Upper lobe of left lung (tissue), 4 donors: ENCODE results near the gene ABHD15.

Experiments used
- POLR2A ChIP-seq, 4 donors: fragments of 450-650 bp; IDR thresholded peaks; one replicate each; pipeline ENCODE4 v1.5.1; 2016 to 2017; ENCODE audit warnings: antibody characterized with exemption in 4 of 4, mild to moderate bottlenecking in 2 of 4
- POLR2AphosphoS5 ChIP-seq, 2 donors: sonication (generic); formaldehyde crosslinking; IDR thresholded peaks; one replicate each; pipeline ENCODE4 v1.5.1; 2017; ENCODE audit warnings: antibody characterized with exemption in 2 of 2
- TF ChIP-seq, protein P1 (sequence below), 6 experiments: fragments of 450-650 bp in 4 of 6; fragments of 200-600 bp in 2 of 6; sonication (generic) in 2 of 6; IDR thresholded peaks; one replicate each; pipeline ENCODE4 v1.5.1; 2016 to 2019; ENCODE audit warnings: antibody characterized with exemption in 6 of 6

DNA sequence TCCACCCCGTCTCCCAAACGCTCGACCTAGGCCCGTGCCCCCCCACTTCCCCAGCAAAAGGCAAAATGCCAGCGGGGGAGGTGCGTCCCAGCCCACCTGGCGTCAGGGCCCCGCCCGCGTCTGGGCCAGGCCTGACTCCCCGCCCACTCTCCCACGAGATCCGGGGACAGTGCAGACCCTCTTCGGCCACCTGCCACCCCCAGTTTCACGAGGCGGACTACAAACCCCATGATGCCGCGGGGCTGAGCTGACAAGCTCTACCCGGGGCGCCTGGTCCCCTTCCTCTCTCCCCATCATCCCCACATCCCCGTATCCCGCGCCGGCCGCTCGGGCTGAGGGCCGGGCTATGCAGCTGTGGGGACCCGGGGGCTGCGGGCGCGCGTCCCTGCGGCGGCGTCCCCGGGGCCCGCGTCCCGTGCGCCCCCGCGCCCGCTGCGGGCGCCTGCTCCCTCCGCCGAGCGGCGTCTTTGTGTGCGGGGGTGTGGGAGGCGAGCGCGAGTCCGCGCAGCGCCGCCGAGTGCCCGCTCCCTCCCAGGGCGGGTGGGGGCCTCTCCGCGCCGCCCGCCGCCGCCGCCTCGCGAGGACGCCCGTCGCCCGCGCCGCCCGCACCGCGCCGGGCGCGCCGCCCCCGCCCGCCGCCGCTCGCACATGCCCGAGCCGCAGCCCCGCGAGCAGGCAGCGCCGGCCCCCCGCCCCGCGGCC, 26.2 kb upstream of the ABHD15 start, which contains the start of gene ANKRD13B:
- TF ChIP-seq, protein P1, sequence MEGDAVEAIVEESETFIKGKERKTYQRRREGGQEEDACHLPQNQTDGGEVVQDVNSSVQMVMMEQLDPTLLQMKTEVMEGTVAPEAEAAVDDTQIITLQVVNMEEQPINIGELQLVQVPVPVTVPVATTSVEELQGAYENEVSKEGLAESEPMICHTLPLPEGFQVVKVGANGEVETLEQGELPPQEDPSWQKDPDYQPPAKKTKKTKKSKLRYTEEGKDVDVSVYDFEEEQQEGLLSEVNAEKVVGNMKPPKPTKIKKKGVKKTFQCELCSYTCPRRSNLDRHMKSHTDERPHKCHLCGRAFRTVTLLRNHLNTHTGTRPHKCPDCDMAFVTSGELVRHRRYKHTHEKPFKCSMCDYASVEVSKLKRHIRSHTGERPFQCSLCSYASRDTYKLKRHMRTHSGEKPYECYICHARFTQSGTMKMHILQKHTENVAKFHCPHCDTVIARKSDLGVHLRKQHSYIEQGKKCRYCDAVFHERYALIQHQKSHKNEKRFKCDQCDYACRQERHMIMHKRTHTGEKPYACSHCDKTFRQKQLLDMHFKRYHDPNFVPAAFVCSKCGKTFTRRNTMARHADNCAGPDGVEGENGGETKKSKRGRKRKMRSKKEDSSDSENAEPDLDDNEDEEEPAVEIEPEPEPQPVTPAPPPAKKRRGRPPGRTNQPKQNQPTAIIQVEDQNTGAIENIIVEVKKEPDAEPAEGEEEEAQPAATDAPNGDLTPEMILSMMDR (IDR thresholded peaks at IDR 0.05), result peak in 1 of 6 experiments; percentile 12
- TF ChIP-seq POLR2A (IDR thresholded peaks at IDR 0.05) (no peak), POLR2AphosphoS5 (IDR thresholded peaks at IDR 0.05) (no peak)
